Stimulated activated naive CD4-positive, alpha-beta T cell treated with Interleukin-2 at 50 U/mL for 16 hours (primary cell): ENCODE measurements around the gene SCRT2.
"Not testable (repeated sequence)": the region's sequence is repeated elsewhere in the genome, so short reads cannot be mapped to it uniquely, and the experiment has no call there.

Source experiments
- DNase-seq: peaks from one replicate; lab custom pipeline; 2025; lab: John Stamatoyannopoulos, UW

SCRT2 gene

GRCh38 chr20:653110-653589, 22.5 kb downstream of the SCRT2 start, which contains the start of gene SRXN1:
Gene SRXN1, minus strand, starts transcription at chr20:653200. Its CDS starts 15 bp downstream, at chr20:653185.
- DNase-seq, result peak; percentile 78

GRCh38 chr20:652615-653109, 22.9 kb downstream of the SCRT2 start:
- DNase-seq, result peak; percentile 9

GRCh38 chr20:651713-652614, 23.6 kb downstream of the SCRT2 start:
- DNase-seq, result no peak

GRCh38 chr20:650954-651353, 24.6 kb downstream of the SCRT2 start:
- no peak for DNase-seq

- no peak for DNase-seq
Observed at GRCh38 chr20:650281-650680, 25.3 kb downstream of the SCRT2 start.

GRCh38 chr20:647479-648019, 28.1 kb downstream of the SCRT2 start:
- no peak for DNase-seq

GRCh38 chr20:646868-647233, 28.8 kb downstream of the SCRT2 start:
- DNase-seq, result no peak

GRCh38 chr20:646107-646867, 29.3 kb downstream of the SCRT2 start:
- DNase-seq, result no peak

GRCh38 chr20:645318-646106, 30.1 kb downstream of the SCRT2 start:
- peak; percentile 41 for DNase-seq

GRCh38 chr20:644692-645317, 30.8 kb downstream of the SCRT2 start:
- no peak for DNase-seq

- no peak for DNase-seq
Observed at GRCh38 chr20:642398-643174, 33.0 kb downstream of the SCRT2 start.

GRCh38 chr20:642013-642397, 33.6 kb downstream of the SCRT2 start:
- DNase-seq, result not testable (repeated sequence)

- DNase-seq, result no peak
Observed at GRCh38 chr20:641516-641875, 34.1 kb downstream of the SCRT2 start.

GRCh38 chr20:640674-641515, 34.7 kb downstream of the SCRT2 start:
- DNase-seq, result no peak

GRCh38 chr20:638579-638978, 37.0 kb downstream of the SCRT2 start:
- DNase-seq, result no peak

- no peak for DNase-seq
Observed at GRCh38 chr20:637559-637958, 38.0 kb downstream of the SCRT2 start.

GRCh38 chr20:635893-636338, 39.7 kb downstream of the SCRT2 start:
- DNase-seq, result no peak

- DNase-seq, result no peak
Observed at GRCh38 chr20:635028-635892, 40.3 kb downstream of the SCRT2 start.
